NCI-H69 (cell line): ENCODE measurements around the gene NLRC5.
"Not testable (repeated sequence)": the region's sequence is repeated elsewhere in the genome, so short reads cannot be mapped to it uniquely, and the experiment has no call there.

Experiments
- DNase-seq: peaks from one replicate; lab custom pipeline; 2025; lab: John Stamatoyannopoulos, UW

Gene NLRC5

GRCh38 chr16:57098188-57098841, 109.0 kb downstream of the NLRC5 start:
- DNase-seq: peak; percentile 25

- DNase-seq: not testable (repeated sequence)
Observed at GRCh38 chr16:57099965-57100364, 110.6 kb downstream of the NLRC5 start.

- no peak for DNase-seq
Observed at GRCh38 chr16:57100445-57100844, 111.1 kb downstream of the NLRC5 start.

- DNase-seq: peak; percentile 16
Observed at GRCh38 chr16:57102888-57103851, 113.8 kb downstream of the NLRC5 start.

- no peak for DNase-seq
Observed at GRCh38 chr16:57104706-57105105, 115.3 kb downstream of the NLRC5 start.

GRCh38 chr16:57105184-57105583, 115.8 kb downstream of the NLRC5 start:
- DNase-seq: no peak

- peak; percentile 8 for DNase-seq
Observed at GRCh38 chr16:57106767-57107166, 117.4 kb downstream of the NLRC5 start.

GRCh38 chr16:57107321-57107922, 118.1 kb downstream of the NLRC5 start:
- no peak for DNase-seq

GRCh38 chr16:57108432-57108831, 119.1 kb downstream of the NLRC5 start:
- DNase-seq: no peak

GRCh38 chr16:57109259-57110105, 120.1 kb downstream of the NLRC5 start:
- not testable (repeated sequence) for DNase-seq

- DNase-seq: no peak
Observed at GRCh38 chr16:57110937-57111336, 121.6 kb downstream of the NLRC5 start.

- DNase-seq: no peak
Observed at GRCh38 chr16:57111420-57111819, 122.1 kb downstream of the NLRC5 start.

GRCh38 chr16:57112403-57113041, 123.2 kb downstream of the NLRC5 start:
- no peak for DNase-seq

- no peak for DNase-seq
Observed at GRCh38 chr16:57113042-57113453, 123.7 kb downstream of the NLRC5 start.

GRCh38 chr16:57113664-57114063, 124.3 kb downstream of the NLRC5 start:
- no peak for DNase-seq

- no peak for DNase-seq
Observed at GRCh38 chr16:57115168-57115513, 125.8 kb downstream of the NLRC5 start.

- peak; percentile 73 for DNase-seq
Observed at GRCh38 chr16:57115514-57116182, 126.3 kb downstream of the NLRC5 start.

GRCh38 chr16:57118461-57119084, 129.2 kb downstream of the NLRC5 start:
- no peak for DNase-seq

GRCh38 chr16:57123216-57123973, 134.0 kb downstream of the NLRC5 start:
- no peak for DNase-seq
